Mesothelial cell of epicardium (in vitro differentiated cells): ENCODE data around the gene FAM171A2. TPM values are rescaled to one million over a fixed set of nuclear protein-coding genes. Genes with fewer than 3 reads are reported as not detected.
A peak's percentile ranks its signal among the peaks of the same experiment; 100 is the strongest.

Experiments used
- DNase-seq, 2 experiments: peaks; one replicate each; pipeline ENCODE4 v3.0.0; 2021; ENCODE audit warnings: low spot score in 2 of 2; ENCODE audit not compliant: unreplicated experiment in 2 of 2
- H3K27ac Mint-ChIP-seq: 2 replicates; pipeline ENCODE4 v1.8.0; 2021; ENCODE audit warnings: mixed read lengths
- H3K27me3 Mint-ChIP-seq: 2 replicates; pipeline ENCODE4 v1.8.0; 2021; ENCODE audit warnings: low read depth, mixed read lengths
- H3K36me3 Mint-ChIP-seq: 2 replicates; pipeline ENCODE4 v1.8.0; 2021; ENCODE audit warnings: mixed read lengths
- H3K4me1 Mint-ChIP-seq: 2 replicates; pipeline ENCODE4 v1.8.0; 2021; ENCODE audit warnings: mixed read lengths
- H3K4me3 Mint-ChIP-seq: 2 replicates; pipeline ENCODE4 v1.8.0; 2021; ENCODE audit warnings: mild to moderate bottlenecking, moderate library complexity, mixed read lengths
- H3K9me3 Mint-ChIP-seq: 2 replicates; pipeline ENCODE4 v1.8.0; 2021; ENCODE audit warnings: mixed read lengths
- total RNA-seq: library from RNA; stranded (reverse); gene quantifications from 3 replicates; pipeline ENCODE4 v1.2.1, GENCODE V29; 2021
- TF ChIP-seq, protein P1 (sequence below): fragments of 200-600 bp; sonication (generic); IDR thresholded peaks from one replicate; pipeline ENCODE4 v1.5.0; 2021; ENCODE audit warnings: antibody characterized with exemption; ENCODE audit not compliant: unreplicated experiment

The FAM171A2 gene
- total RNA-seq, 1 donor from 2014 or later = 64.7 TPM

GRCh38 chr17:44356241-44356640, 7.4 kb downstream of the FAM171A2 start:
- Mint-ChIP-seq H3K36me3 (peaks cover 8% of the 10 kb centered on the region), H3K9me3 (no peaks in the 10 kb centered on the region), H3K4me3 (no peak overlapping the region), H3K27ac (no peak overlapping the region), H3K4me1 (peaks cover 25% of the 10 kb centered on the region), H3K27me3 (no peaks in the 10 kb centered on the region)
- no peak for DNase-seq
- TF ChIP-seq, protein P1, sequence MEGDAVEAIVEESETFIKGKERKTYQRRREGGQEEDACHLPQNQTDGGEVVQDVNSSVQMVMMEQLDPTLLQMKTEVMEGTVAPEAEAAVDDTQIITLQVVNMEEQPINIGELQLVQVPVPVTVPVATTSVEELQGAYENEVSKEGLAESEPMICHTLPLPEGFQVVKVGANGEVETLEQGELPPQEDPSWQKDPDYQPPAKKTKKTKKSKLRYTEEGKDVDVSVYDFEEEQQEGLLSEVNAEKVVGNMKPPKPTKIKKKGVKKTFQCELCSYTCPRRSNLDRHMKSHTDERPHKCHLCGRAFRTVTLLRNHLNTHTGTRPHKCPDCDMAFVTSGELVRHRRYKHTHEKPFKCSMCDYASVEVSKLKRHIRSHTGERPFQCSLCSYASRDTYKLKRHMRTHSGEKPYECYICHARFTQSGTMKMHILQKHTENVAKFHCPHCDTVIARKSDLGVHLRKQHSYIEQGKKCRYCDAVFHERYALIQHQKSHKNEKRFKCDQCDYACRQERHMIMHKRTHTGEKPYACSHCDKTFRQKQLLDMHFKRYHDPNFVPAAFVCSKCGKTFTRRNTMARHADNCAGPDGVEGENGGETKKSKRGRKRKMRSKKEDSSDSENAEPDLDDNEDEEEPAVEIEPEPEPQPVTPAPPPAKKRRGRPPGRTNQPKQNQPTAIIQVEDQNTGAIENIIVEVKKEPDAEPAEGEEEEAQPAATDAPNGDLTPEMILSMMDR = no peak

GRCh38 chr17:44355642-44356099, 8.0 kb downstream of the FAM171A2 start:
- peaks cover 8% of the 10 kb centered on the region for H3K36me3 Mint-ChIP-seq
- TF ChIP-seq, protein P1 = no peak
- H3K27ac Mint-ChIP-seq = no peak overlapping the region
- H3K27me3 Mint-ChIP-seq = no peaks in the 10 kb centered on the region
- DNase-seq = no peak
- peak overlapping the region; percentile 17 for H3K4me3 Mint-ChIP-seq
- H3K9me3 Mint-ChIP-seq = no peaks in the 10 kb centered on the region
- peaks cover 19% of the 10 kb centered on the region for H3K4me1 Mint-ChIP-seq

- peaks cover 8% of the 10 kb centered on the region for H3K36me3 Mint-ChIP-seq
- peaks cover 11% of the 10 kb centered on the region for H3K4me1 Mint-ChIP-seq
- peak; percentile 67 to 80 for DNase-seq
- TF ChIP-seq, protein P1 = peak; percentile 74
- peak overlapping the region; percentile 63 for H3K4me3 Mint-ChIP-seq
- H3K9me3 Mint-ChIP-seq = no peaks in the 10 kb centered on the region
- no peak overlapping the region for H3K27ac Mint-ChIP-seq
- H3K27me3 Mint-ChIP-seq = no peaks in the 10 kb centered on the region
Observed at GRCh38 chr17:44354582-44355561, 8.8 kb downstream of the FAM171A2 start.

DNA sequence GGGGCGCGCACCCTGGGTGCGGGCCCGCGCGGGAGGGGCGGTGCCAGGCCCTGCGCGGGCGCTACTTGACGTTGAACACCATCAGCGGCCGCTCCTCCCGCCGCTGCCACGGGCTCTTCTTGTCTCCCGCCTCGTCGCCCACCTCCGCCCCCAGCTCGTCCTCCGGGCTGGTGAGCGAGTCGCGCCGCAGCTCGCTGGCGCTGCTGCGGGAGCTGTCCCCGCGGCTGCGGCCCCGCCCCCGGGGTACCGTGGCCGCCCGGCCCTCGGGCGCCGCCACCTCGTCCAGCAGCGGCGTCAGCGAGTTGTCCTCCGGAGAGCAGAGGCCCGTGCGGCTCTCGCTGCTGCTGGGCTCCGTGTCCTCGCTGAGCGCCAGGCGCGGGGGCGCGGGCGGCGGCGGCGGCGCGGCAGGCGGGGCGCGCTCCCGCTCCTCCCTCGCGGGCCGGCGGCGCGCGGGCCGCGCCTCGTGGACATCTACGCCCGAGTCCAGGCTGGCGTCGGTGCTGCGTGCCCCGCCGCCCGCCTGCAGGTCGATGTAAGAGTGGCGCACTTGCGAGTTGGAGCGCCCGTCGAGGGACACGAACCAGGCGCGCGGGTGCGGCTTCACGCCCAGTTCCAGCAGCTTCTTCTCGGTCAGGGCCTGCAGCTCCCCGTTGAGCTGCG, 9.9 kb downstream of the FAM171A2 start:
- TF ChIP-seq, protein P1 = no peak
- Mint-ChIP-seq H3K27ac (no peak overlapping the region), H3K4me3 (peak overlapping the region; percentile 59), H3K9me3 (no peaks in the 10 kb centered on the region), H3K27me3 (no peaks in the 10 kb centered on the region), H3K4me1 (peaks cover 8% of the 10 kb centered on the region), H3K36me3 (peaks cover 6% of the 10 kb centered on the region)
- DNase-seq = no peak

GRCh38 chr17:44352828-44353671, 10.6 kb downstream of the FAM171A2 start:
- peak overlapping the region; percentile 49 for H3K4me3 Mint-ChIP-seq
- no peak for DNase-seq
- H3K27me3 Mint-ChIP-seq = no peaks in the 10 kb centered on the region
- TF ChIP-seq, protein P1 = no peak
- H3K4me1 Mint-ChIP-seq = peaks cover 8% of the 10 kb centered on the region
- H3K36me3 Mint-ChIP-seq = peaks cover 5% of the 10 kb centered on the region
- no peaks in the 10 kb centered on the region for H3K9me3 Mint-ChIP-seq
- peak overlapping the region; percentile 53 for H3K27ac Mint-ChIP-seq
